Measurements from ENCODE around the gene NOL9.

DNA sequence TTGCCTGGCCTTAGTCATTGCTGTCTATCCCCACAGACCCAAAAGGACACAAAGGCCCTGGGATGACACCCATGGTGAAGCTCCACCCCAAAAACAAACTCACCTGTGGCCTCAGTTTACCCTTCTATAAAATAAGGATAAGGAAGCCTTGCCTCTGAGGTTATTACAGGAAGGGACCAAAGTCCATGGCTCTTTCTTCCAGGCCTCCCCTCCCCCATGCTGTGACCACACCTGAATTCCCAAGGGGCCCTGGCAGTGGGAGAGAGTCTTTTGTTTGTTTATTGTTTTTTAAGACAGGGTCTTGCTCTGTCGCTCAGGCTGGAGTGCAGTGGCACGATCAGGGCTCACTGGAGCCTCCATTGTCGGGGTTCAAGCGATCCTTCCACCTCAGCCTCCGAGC is 77.8 kb downstream of the NOL9 start:
- TF ChIP-seq, protein P1, sequence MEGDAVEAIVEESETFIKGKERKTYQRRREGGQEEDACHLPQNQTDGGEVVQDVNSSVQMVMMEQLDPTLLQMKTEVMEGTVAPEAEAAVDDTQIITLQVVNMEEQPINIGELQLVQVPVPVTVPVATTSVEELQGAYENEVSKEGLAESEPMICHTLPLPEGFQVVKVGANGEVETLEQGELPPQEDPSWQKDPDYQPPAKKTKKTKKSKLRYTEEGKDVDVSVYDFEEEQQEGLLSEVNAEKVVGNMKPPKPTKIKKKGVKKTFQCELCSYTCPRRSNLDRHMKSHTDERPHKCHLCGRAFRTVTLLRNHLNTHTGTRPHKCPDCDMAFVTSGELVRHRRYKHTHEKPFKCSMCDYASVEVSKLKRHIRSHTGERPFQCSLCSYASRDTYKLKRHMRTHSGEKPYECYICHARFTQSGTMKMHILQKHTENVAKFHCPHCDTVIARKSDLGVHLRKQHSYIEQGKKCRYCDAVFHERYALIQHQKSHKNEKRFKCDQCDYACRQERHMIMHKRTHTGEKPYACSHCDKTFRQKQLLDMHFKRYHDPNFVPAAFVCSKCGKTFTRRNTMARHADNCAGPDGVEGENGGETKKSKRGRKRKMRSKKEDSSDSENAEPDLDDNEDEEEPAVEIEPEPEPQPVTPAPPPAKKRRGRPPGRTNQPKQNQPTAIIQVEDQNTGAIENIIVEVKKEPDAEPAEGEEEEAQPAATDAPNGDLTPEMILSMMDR (IDR thresholded peaks at IDR 0.05): no peak
- no peak for TF ChIP-seq POLR2A (IDR thresholded peaks at IDR 0.05)

Measured in right lobe of liver (tissue), 4 donors.